T-cell (primary cell): Measurements from ENCODE around the gene SOX18. TPM values are rescaled to one million over a fixed set of nuclear protein-coding genes. Genes with fewer than 3 reads are reported as not detected.
"Not testable (repeated sequence)": the region's sequence is repeated elsewhere in the genome, so short reads cannot be mapped to it uniquely, and the experiment has no call there.

Experiments
- ATAC-seq, 4 experiments: fragments of 200-7000 bp in 3 of 4; fragments of 150-1000 bp in 1 of 4; cut with Tn5 transposase; replicated peaks in 1 of 4; 1 replicate in 3 of 4; 2 replicates in 1 of 4; pipeline ENCODE4 v1.10.0; 2021; ENCODE audit warnings: moderate library complexity in 3 of 4, mild to moderate bottlenecking in 2 of 4, moderate number of reproducible peaks in 1 of 4
- CTCF ChIA-PET, 2 donors: fragments of 300-600 bp; sonication (Branson Sonifier 250); formaldehyde crosslinking; loops; one replicate each; lab custom pipeline; 2022; ENCODE audit warnings: antibody characterized with exemption in 2 of 2; lab: Charles Lee
- POLR2A ChIA-PET, 2 donors: fragments of 300-600 bp; sonication (Branson Sonifier 250); formaldehyde crosslinking; loops; one replicate each; lab custom pipeline; 2022; ENCODE audit warnings: antibody characterized with exemption in 2 of 2; lab: Charles Lee
- DNase-seq, 35 experiments: peaks; one replicate each; pipeline versions ENCODE4 v3.0.0 to v3.0.0-alpha.2; 2013 to 2023
- H3K27ac ChIP-seq: one replicate; pipeline ENCODE4 v1.5.1; 2013; ENCODE audit warnings: low read length
- H3K27me3 ChIP-seq, 2 experiments: replicated peaks in 1 of 2; 1 replicate in 1 of 2; 2 replicates in 1 of 2; pipeline versions ENCODE4 v1.6.1 to v1.7.0; 2013; ENCODE audit warnings: low read length in 1 of 2, mixed read lengths in 1 of 2; ENCODE audit not compliant: control insufficient read depth in 2 of 2, insufficient read depth in 2 of 2; ENCODE audit errors: extremely low read depth in 1 of 2
- H3K36me3 ChIP-seq, 2 donors: 1 replicate in 1 of 2; 2 replicates in 1 of 2; pipeline versions ENCODE4 v1.6.1 to v1.7.0; 2013; ENCODE audit warnings: low read length in 1 of 2; ENCODE audit not compliant: control insufficient read depth in 2 of 2, insufficient read depth in 1 of 2; ENCODE audit errors: extremely low read depth in 1 of 2
- H3K4me1 ChIP-seq, 2 experiments: 1 replicate in 1 of 2; 2 replicates in 1 of 2; pipeline versions ENCODE4 v1.6.1 to v1.7.0; 2013; ENCODE audit warnings: low read length in 2 of 2, mixed read lengths in 1 of 2; ENCODE audit not compliant: insufficient read depth in 2 of 2, control insufficient read depth in 1 of 2; ENCODE audit errors: extremely low read depth in 1 of 2
- H3K4me3 ChIP-seq, 2 donors: 1 replicate in 1 of 2; 2 replicates in 1 of 2; pipeline versions ENCODE4 v1.5.1 to v1.7.0; 2013; ENCODE audit warnings: mild to moderate bottlenecking in 2 of 2, low read length in 1 of 2, moderate library complexity in 1 of 2; ENCODE audit not compliant: control insufficient read depth in 1 of 2; ENCODE audit errors: extremely low read depth in 1 of 2
- H3K9me3 ChIP-seq: 2 replicates; pipeline ENCODE4 v1.7.0; 2013
- H3K27ac Mint-ChIP-seq, 2 donors: one replicate each; pipeline ENCODE4 v1.8.0; 2020 to 2021; ENCODE audit warnings: mild to moderate bottlenecking in 2 of 2, mixed read lengths in 2 of 2
- H3K27me3 Mint-ChIP-seq, 2 donors: one replicate each; pipeline ENCODE4 v1.8.0; 2021 to 2022; ENCODE audit warnings: mixed read lengths in 2 of 2
- H3K36me3 Mint-ChIP-seq: one replicate; pipeline ENCODE4 v1.8.0; 2021; ENCODE audit warnings: mixed read lengths
- H3K4me1 Mint-ChIP-seq, 3 donors: one replicate each; pipeline ENCODE4 v1.8.0; 2020 to 2022; ENCODE audit warnings: mixed read lengths in 3 of 3, mild to moderate bottlenecking in 1 of 3
- H3K4me3 Mint-ChIP-seq, 3 donors: one replicate each; pipeline ENCODE4 v1.8.0; 2020 to 2022; ENCODE audit warnings: mild to moderate bottlenecking in 3 of 3, mixed read lengths in 3 of 3, moderate library complexity in 3 of 3
- H3K9me3 Mint-ChIP-seq, 3 donors: one replicate each; pipeline ENCODE4 v1.8.0; 2020 to 2022; ENCODE audit warnings: mixed read lengths in 3 of 3
- WGBS: methylation state at CpG from one replicate; pipeline ENCODE4 v1.1.5; 2013; ENCODE audit warnings: missing lambda C conversion rate; ENCODE audit not compliant: insufficient coverage; 5-methylcytosine and 5-hydroxymethylcytosine counted together
- total RNA-seq, 35 experiments: library from RNA in 6 of 35; stranded (reverse) in 6 of 35; fragments of 120-200 nt in 1 of 35; gene quantifications; one replicate each; pipeline versions ENCODE4 v1.2.1 to v1.2.4 and lab custom pipeline; 2013 to 2026

SOX18 gene
- total RNA-seq, 5 donors from 2014 or later (not counting 1 experiment from before 2014, with no cell fraction given) = 0.35 to 0.56 (median 0.44) TPM; not detected in 2

DNA sequence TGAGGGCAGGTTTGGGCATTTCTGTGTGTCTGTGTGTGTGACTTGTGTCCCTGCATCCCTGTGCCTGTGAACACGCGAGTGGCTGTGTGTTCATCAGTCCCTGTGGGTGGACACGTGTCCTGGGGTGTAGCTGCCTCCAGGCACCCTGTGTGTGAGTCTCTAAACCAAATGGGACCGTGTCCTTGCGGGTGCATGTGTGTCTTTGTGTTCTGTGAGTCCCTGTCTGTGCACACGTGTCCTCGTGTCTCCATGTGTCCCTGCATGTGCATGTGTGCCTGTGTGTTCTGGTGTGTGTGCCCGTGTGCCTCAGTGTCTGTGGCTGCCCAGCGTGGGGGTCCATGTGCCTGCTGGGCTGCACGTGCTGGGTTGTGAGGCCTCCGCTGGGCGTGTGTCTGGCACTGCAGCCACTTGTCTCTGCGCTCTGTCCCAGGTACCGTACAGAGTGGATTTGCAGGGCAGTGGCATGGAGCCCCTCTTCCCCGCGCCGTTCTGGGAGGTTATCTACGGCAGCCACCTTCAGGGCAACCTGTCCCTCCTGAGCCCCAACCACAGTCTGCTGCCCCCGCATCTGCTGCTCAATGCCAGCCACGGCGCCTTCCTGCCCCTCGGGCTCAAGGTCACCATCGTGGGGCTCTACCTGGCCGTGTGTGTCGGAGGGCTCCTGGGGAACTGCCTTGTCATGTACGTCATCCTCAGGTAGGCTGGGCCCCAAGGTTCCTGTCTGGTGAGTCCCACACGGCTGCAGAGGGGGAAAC, 43.0 kb upstream of the SOX18 start:
- POLR2A ChIA-PET = no interaction called here
- 84% methylated on average over 26 of the region's 27 CpGs for WGBS
- ATAC-seq = peak in 1 of 4 experiments; percentile 47

DNA sequence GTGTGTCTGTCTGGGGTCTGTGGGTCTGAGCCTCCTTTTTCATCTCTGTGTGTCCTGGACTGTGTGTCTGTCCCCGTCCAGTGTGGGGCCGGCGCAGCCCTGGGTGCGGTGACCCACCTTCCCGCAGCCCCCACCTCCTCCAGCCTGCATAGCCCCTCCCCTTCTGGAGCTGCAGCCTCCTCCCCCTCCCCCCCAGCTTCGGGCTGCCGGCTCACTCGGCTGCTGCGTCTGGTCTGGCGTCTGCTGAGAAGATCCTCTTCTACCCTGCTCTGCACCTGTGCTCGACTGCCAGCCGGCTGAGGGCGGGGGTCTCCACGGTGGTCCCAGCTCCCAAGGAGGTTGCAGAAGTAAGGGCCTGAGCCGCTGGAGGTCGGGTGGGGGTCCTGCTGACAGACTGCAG, 42.3 kb upstream of the SOX18 start:
- Histone ChIP-seq H3K27me3 (peaks cover 0 to 22% of the 10 kb centered on the region in 2 experiments), H3K4me3 (no peak overlapping the region), H3K27ac (no peak overlapping the region), H3K4me1 (peaks cover 4 to 10% of the 10 kb centered on the region in 2 experiments), H3K9me3 (no peaks in the 10 kb centered on the region), H3K36me3 (peaks cover 0 to 5% of the 10 kb centered on the region in 2 donors)
- DNase-seq = no peak
- CTCF ChIA-PET = no interaction called here
- POLR2A ChIA-PET = no interaction called here
- Mint-ChIP-seq H3K27ac (no peak overlapping the region), H3K27me3 (peaks cover 0 to 2% of the 10 kb centered on the region in 2 donors), H3K4me1 (peaks cover 6 to 12% (median 8%) of the 10 kb centered on the region in 3 donors), H3K9me3 (peaks cover 0 to 3% (median 2%) of the 10 kb centered on the region in 3 donors), H3K36me3 (peaks cover 2% of the 10 kb centered on the region), H3K4me3 (no peak overlapping the region)
- ATAC-seq = no peak
- WGBS = 52% methylated on average over 9 of the region's 16 CpGs

More for the DNA sequence above, 43.0 kb upstream of the SOX18 start:
- Mint-ChIP-seq H3K4me1 (peaks cover 6 to 12% (median 8%) of the 10 kb centered on the region in 3 donors), H3K4me3 (peak overlapping the region in 1 of 3 donors; percentile 23), H3K27me3 (peaks cover 0 to 2% of the 10 kb centered on the region in 2 donors), H3K36me3 (peaks cover 4% of the 10 kb centered on the region), H3K9me3 (peaks cover 0 to 5% (median 2%) of the 10 kb centered on the region in 3 donors), H3K27ac (no peak overlapping the region)
- CTCF ChIA-PET = no interaction called here
- Histone ChIP-seq H3K4me1 (peaks cover 4 to 10% of the 10 kb centered on the region in 2 experiments), H3K36me3 (peaks cover 0 to 6% of the 10 kb centered on the region in 2 donors), H3K27ac (no peak overlapping the region), H3K27me3 (peaks cover 0 to 22% of the 10 kb centered on the region in 2 experiments), H3K4me3 (no peak overlapping the region), H3K9me3 (no peaks in the 10 kb centered on the region)
- no peak for DNase-seq

DNA sequence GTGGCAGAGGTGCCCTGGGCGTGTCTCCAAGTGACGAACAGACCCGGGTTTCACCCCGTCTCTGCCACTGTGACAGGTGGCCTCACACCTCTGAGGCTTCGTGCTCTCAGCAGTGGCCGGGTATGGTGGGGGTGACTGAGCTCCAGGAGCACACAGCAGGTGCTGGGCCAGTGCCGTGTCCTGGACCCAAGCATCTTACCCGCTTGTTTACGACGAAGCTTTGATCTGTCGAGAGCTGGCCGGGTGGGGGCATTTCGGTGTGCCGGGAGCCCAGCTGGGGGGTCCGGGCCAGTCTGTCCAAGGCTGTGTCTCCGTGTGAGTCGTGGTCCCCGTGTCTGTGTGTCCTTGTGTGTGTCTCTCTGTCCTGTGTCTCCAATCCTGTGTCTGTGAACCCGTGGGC, 41.9 kb upstream of the SOX18 start:
- no peaks in the 10 kb centered on the region for H3K36me3 Mint-ChIP-seq
- peaks cover 0 to 2% (median 0%) of the 10 kb centered on the region in 3 donors for H3K9me3 Mint-ChIP-seq
- Histone ChIP-seq H3K4me1 (peaks cover 4 to 10% of the 10 kb centered on the region in 2 experiments), H3K27me3 (peaks cover 0 to 22% of the 10 kb centered on the region in 2 experiments), H3K36me3 (peaks cover 0 to 5% of the 10 kb centered on the region in 2 donors), H3K9me3 (no peaks in the 10 kb centered on the region), H3K27ac (no peak overlapping the region), H3K4me3 (no peak overlapping the region)
- POLR2A ChIA-PET = no interaction called here
- H3K4me3 Mint-ChIP-seq = no peak overlapping the region
- DNase-seq (no peak), ATAC-seq (no peak)
- CTCF ChIA-PET = no interaction called here
- peaks cover 6 to 9% (median 8%) of the 10 kb centered on the region in 3 donors for H3K4me1 Mint-ChIP-seq
- peaks cover 0 to 2% of the 10 kb centered on the region in 2 donors for H3K27me3 Mint-ChIP-seq
- 88% methylated on average over 19 of the region's 19 CpGs for WGBS
- no peak overlapping the region for H3K27ac Mint-ChIP-seq

DNA sequence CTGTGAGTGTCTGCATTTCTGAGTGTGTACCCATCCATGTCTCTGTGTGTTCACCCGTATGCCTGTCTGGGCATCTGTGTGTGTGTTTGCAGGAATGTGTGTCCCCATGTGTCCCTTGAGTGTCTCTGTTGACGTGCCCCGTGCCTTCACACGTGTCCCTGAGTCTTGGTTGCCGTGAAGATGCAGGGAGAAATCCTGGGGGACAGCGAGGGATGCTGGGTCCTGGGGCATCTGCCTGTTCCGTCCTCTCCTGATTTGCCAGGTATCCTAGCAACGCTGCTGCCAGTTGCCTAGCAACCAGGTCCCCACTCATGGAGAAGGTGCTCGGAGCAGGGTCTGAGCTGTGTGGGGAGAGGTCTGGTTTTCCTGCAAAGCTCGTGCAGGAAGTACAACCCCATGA, 40.7 kb upstream of the SOX18 start:
- CTCF ChIA-PET = no interaction called here
- 84% methylated on average over 9 of the region's 10 CpGs for WGBS
- Histone ChIP-seq H3K27ac (no peak overlapping the region), H3K36me3 (no peaks in the 10 kb centered on the region), H3K4me3 (no peak overlapping the region), H3K4me1 (peaks cover 0 to 10% of the 10 kb centered on the region in 2 experiments), H3K27me3 (peaks cover 0 to 27% of the 10 kb centered on the region in 2 experiments), H3K9me3 (no peaks in the 10 kb centered on the region)
- H3K4me1 Mint-ChIP-seq = peaks cover 6 to 8% (median 8%) of the 10 kb centered on the region in 3 donors
- peaks cover 0 to 2% (median 0%) of the 10 kb centered on the region in 3 donors for H3K9me3 Mint-ChIP-seq
- H3K27ac Mint-ChIP-seq = no peak overlapping the region
- POLR2A ChIA-PET = no interaction called here
- no peaks in the 10 kb centered on the region for H3K36me3 Mint-ChIP-seq
- ATAC-seq (no peak), DNase-seq (no peak)
- peaks cover 0 to 3% of the 10 kb centered on the region in 2 donors for H3K27me3 Mint-ChIP-seq
- no peak overlapping the region for H3K4me3 Mint-ChIP-seq

DNA sequence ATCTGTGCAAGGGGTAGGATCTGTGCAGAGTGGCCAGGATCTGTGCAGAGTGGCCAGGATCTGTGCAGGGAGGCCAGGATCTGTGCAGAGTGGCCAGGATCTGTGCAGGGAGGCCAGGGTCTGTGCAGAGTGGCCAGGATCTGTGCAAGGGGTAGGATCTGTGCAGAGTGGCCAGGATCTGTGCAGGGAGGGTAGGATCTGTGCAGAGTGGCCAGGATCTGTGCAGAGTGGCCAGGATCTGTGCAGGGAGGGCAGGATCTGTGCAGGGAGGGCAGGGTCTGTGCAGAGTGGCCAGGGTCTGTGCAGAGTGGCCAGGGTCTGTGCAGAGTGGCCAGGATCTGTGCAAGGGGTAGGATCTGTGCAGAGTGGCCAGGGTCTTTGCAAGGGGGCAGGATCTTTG, 39.1 kb upstream of the SOX18 start:
- H3K27ac ChIP-seq, H3K9me3 Mint-ChIP-seq, H3K4me3 ChIP-seq, POLR2A ChIA-PET, ATAC-seq, H3K36me3 Mint-ChIP-seq, CTCF ChIA-PET, H3K27ac Mint-ChIP-seq, DNase-seq, H3K9me3 ChIP-seq, H3K27me3 Mint-ChIP-seq, H3K4me3 Mint-ChIP-seq, H3K36me3 ChIP-seq: not testable (repeated sequence)
- Histone ChIP-seq H3K27me3 (peaks cover 0 to 38% of the 10 kb centered on the region in 2 experiments), H3K4me1 (peaks cover 9 to 12% of the 10 kb centered on the region in 2 experiments)
- peaks cover 10 to 14% (median 13%) of the 10 kb centered on the region in 3 donors for H3K4me1 Mint-ChIP-seq

DNA sequence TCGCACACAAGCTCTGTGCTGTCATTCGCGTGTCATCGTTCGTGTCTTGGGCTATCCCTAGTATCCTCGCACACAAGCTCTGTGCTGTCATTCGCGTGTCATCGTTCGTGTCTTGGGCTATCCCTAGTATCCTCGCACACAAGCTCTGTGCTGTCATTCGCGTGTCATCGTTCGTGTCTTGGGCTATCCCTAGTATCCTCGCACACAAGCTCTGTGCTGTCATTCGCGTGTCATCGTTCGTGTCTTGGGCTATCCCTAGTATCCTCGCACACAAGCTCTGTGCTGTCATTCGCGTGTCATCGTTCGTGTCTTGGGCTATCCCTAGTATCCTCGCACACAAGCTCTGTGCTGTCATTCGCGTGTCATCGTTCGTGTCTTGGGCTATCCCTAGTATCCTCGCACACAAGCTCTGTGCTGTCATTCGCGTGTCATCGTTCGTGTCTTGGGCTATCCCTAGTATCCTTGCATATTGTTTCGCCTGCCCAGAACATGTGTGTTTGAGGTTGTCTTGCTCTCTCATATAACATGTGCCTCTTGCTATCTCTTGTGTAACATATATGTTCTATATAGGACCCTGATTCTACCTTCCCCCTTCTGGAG, 37.9 kb upstream of the SOX18 start:
- H3K36me3 ChIP-seq, H3K27ac ChIP-seq, CTCF ChIA-PET, H3K27me3 Mint-ChIP-seq, H3K9me3 ChIP-seq, H3K9me3 Mint-ChIP-seq, ATAC-seq, DNase-seq, H3K27ac Mint-ChIP-seq, H3K4me3 Mint-ChIP-seq, H3K36me3 Mint-ChIP-seq, POLR2A ChIA-PET, H3K4me3 ChIP-seq: not testable (repeated sequence)
- peaks cover 14 to 19% (median 19%) of the 10 kb centered on the region in 3 donors for H3K4me1 Mint-ChIP-seq
- WGBS = no CpG with 5 or more reads among the region's 36 CpGs
- peaks cover 0 to 42% of the 10 kb centered on the region in 2 experiments for H3K27me3 ChIP-seq
- peaks cover 13 to 20% of the 10 kb centered on the region in 2 experiments for H3K4me1 ChIP-seq
